Smooth muscle cell (in vitro differentiated cells): ENCODE measurements around the gene NSUN6. TPM values are rescaled to one million over a fixed set of nuclear protein-coding genes. Genes with fewer than 3 reads are reported as not detected.
A peak's percentile ranks its signal among the peaks of the same experiment; 100 is the strongest.
"Not testable (repeated sequence)": the region's sequence is repeated elsewhere in the genome, so short reads cannot be mapped to it uniquely, and the experiment has no call there.

Experiments used
- DNase-seq: peaks from one replicate; lab custom pipeline; 2025; ENCODE audit not compliant: unreplicated experiment; lab: John Stamatoyannopoulos, UW
- H2AFZ ChIP-seq: fragments of 200-600 bp; sonication (generic); 2 replicates; pipeline ENCODE4 v1.6.0; 2016; ENCODE audit warnings: antibody characterized with exemption, low read depth, mild to moderate bottlenecking
- H3F3A ChIP-seq: fragments of 200-600 bp; sonication (generic); 2 replicates; pipeline ENCODE4 v1.6.0; 2017; ENCODE audit warnings: antibody characterized with exemption, low read depth
- H3K27ac ChIP-seq: fragments of 200-600 bp; sonication (generic); 2 replicates; pipeline ENCODE4 v1.5.1; 2016; ENCODE audit warnings: low read depth, mild to moderate bottlenecking
- H3K27me3 ChIP-seq: fragments of 200-600 bp; sonication (generic); 2 replicates; pipeline ENCODE4 v1.6.1; 2016; ENCODE audit warnings: low read depth, mild to moderate bottlenecking
- H3K36me3 ChIP-seq: fragments of 200-600 bp; sonication (generic); 2 replicates; pipeline ENCODE4 v1.5.1; 2016; ENCODE audit warnings: low read depth
- H3K4me1 ChIP-seq: fragments of 200-600 bp; sonication (generic); 2 replicates; pipeline ENCODE4 v1.5.1; 2016; ENCODE audit warnings: low read depth
- H3K4me2 ChIP-seq: fragments of 200-600 bp; sonication (generic); 2 replicates; pipeline ENCODE4 v1.6.0; 2016; ENCODE audit warnings: mild to moderate bottlenecking
- H3K4me3 ChIP-seq: fragments of 200-600 bp; sonication (generic); 2 replicates; pipeline ENCODE4 v1.5.1; 2016; ENCODE audit warnings: mild to moderate bottlenecking
- H3K79me2 ChIP-seq: fragments of 200-600 bp; sonication (generic); 2 replicates; pipeline ENCODE4 v1.6.0; 2016; ENCODE audit warnings: low read depth, mild to moderate bottlenecking
- H3K9ac ChIP-seq: fragments of 200-600 bp; sonication (generic); 2 replicates; pipeline ENCODE4 v1.6.0; 2016; ENCODE audit warnings: low read depth
- H3K9me3 ChIP-seq: fragments of 200-600 bp; sonication (generic); replicated peaks from 2 replicates; pipeline ENCODE4 v1.5.1; 2016; ENCODE audit warnings: low read depth
- H4K20me1 ChIP-seq: fragments of 200-600 bp; sonication (generic); 2 replicates; pipeline ENCODE4 v1.6.0; 2016; ENCODE audit warnings: low read depth
- CTCF ChIP-seq: fragments of 200-600 bp; sonication (generic); IDR thresholded peaks from 2 replicates; pipeline ENCODE4 v1.5.1; 2017; ENCODE audit warnings: borderline replicate concordance, mild to moderate bottlenecking, antibody characterized with exemption; ENCODE audit not compliant: insufficient read depth, poor library complexity, severe bottlenecking
- WGBS: methylation state at CpG from one replicate; pipeline ENCODE4 v1.1.7; 2016; ENCODE audit warnings: low lambda C conversion rate; 5-methylcytosine and 5-hydroxymethylcytosine counted together
- polyA plus RNA-seq: library from polyadenylated mRNA; unstranded; fragments of >200 nt; fragmentation: Nextera tagmentation; extraction: Ambion mirVana; gene quantifications from 2 replicates; pipeline ENCODE4 v1.2.1, GENCODE V29; 2016
- total RNA-seq: library from RNA; depleted of rRNA; stranded (reverse); fragments of >200 nt; gene quantifications from 2 replicates; pipeline ENCODE4 v1.2.3, GENCODE V29; 2014

The NSUN6 gene
- total and polyA plus RNA-seq, 2 experiments from 2014 or later: 6.1 to 7.2 TPM

GRCh38 chr10:18650404-18650997 is 886 bp downstream of the NSUN6 start:
- no peaks in the 10 kb centered on the region for H3K27me3 ChIP-seq
- H3K79me2 ChIP-seq: peaks cover 34% of the 10 kb centered on the region
- 4% methylated on average over 6 of the region's 6 CpGs for WGBS
- TF ChIP-seq CTCF: no peak
- peak overlapping the region; percentile 100 for H2AFZ ChIP-seq
- no peaks in the 10 kb centered on the region for H3K9me3 ChIP-seq
- peak overlapping the region; percentile 95 for H3K4me3 ChIP-seq
- H3F3A ChIP-seq: peaks cover 5% of the 10 kb centered on the region
- peak overlapping the region; percentile 92 for H3K4me2 ChIP-seq
- peaks cover 19% of the 10 kb centered on the region for H3K4me1 ChIP-seq
- peak overlapping the region; percentile 84 for H3K27ac ChIP-seq
- H3K9ac ChIP-seq: peak overlapping the region; percentile 89
- DNase-seq: no peak
- H4K20me1 ChIP-seq: no peaks in the 10 kb centered on the region
- no peaks in the 10 kb centered on the region for H3K36me3 ChIP-seq

GRCh38 chr10:18649364-18649959 is 1.9 kb downstream of the NSUN6 start:
- no peak overlapping the region for H2AFZ ChIP-seq
- DNase-seq: no peak
- H3K9ac ChIP-seq: peak overlapping the region; percentile 89
- peaks cover 5% of the 10 kb centered on the region for H3F3A ChIP-seq
- TF ChIP-seq CTCF: no peak
- no peak overlapping the region for H3K27ac ChIP-seq
- H3K4me3 ChIP-seq: peak overlapping the region; percentile 95
- WGBS: 78% methylated on average over 7 of the region's 7 CpGs
- peaks cover 34% of the 10 kb centered on the region for H3K79me2 ChIP-seq
- H3K27me3 ChIP-seq: no peaks in the 10 kb centered on the region
- H3K36me3 ChIP-seq: no peaks in the 10 kb centered on the region
- no peaks in the 10 kb centered on the region for H3K9me3 ChIP-seq
- H3K4me1 ChIP-seq: peaks cover 19% of the 10 kb centered on the region
- H3K4me2 ChIP-seq: peak overlapping the region; percentile 92
- no peaks in the 10 kb centered on the region for H4K20me1 ChIP-seq

DNA sequence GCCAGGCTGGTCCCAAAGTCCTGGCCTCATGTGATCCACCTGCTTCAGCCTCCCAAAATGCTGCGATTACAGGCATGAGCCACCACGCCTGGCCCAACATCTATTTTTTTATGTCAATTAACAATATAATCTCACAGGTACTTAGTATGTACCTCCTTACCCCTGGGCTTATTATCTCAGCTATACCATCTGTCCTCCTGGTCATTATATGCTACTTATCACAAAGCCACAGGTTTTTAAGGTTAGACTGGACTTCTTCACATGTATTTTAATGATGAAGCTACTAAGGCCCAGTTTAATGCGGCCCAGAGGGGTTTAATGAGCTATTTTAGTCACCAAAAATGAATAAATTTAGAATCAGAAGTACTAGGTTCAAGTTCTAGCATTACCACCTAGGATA is 3.4 kb downstream of the NSUN6 start:
- Histone ChIP-seq H3K27me3 (no peaks in the 10 kb centered on the region), H3K27ac (no peak overlapping the region), H3K36me3 (no peaks in the 10 kb centered on the region), H4K20me1 (no peaks in the 10 kb centered on the region), H3K9ac (no peak overlapping the region), H3F3A (peaks cover 5% of the 10 kb centered on the region), H3K4me1 (peaks cover 19% of the 10 kb centered on the region), H3K4me2 (no peak overlapping the region), H3K9me3 (no peaks in the 10 kb centered on the region), H3K79me2 (peaks cover 34% of the 10 kb centered on the region), H2AFZ (no peak overlapping the region), H3K4me3 (no peak overlapping the region)
- TF ChIP-seq CTCF: no peak
- WGBS: 97% methylated on average over 3 of the region's 3 CpGs
- DNase-seq: no peak

DNA sequence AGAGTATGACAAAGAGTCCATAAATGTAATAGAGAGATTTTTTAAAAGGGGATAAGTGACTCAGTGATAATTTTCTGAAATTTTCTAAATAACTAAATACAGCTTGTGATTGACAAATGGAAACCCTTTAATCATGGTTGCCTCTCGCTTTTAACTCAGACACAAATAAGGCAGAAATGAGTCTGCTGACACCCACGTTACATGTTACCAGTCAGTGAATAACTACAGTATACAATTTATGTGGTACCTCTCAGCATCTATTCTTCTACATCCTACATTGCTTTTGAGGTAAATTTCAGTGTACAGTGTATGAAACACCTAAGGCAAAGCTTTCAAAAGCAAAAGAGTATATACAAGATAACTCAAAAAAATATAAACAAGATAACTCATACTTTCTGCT is 4.2 kb downstream of the NSUN6 start:
- no peaks in the 10 kb centered on the region for H4K20me1 ChIP-seq
- no peak overlapping the region for H3K4me3 ChIP-seq
- 95% methylated on average over 2 of the region's 2 CpGs for WGBS
- H3K4me1 ChIP-seq: peaks cover 18% of the 10 kb centered on the region
- no peak for DNase-seq
- H3K9me3 ChIP-seq: no peaks in the 10 kb centered on the region
- no peaks in the 10 kb centered on the region for H3K27me3 ChIP-seq
- no peak overlapping the region for H3K9ac ChIP-seq
- H2AFZ ChIP-seq: no peak overlapping the region
- peaks cover 5% of the 10 kb centered on the region for H3F3A ChIP-seq
- H3K79me2 ChIP-seq: peaks cover 34% of the 10 kb centered on the region
- TF ChIP-seq CTCF: no peak
- no peak overlapping the region for H3K27ac ChIP-seq
- no peaks in the 10 kb centered on the region for H3K36me3 ChIP-seq
- no peak overlapping the region for H3K4me2 ChIP-seq

- DNase-seq, H3K27me3 ChIP-seq, H3F3A ChIP-seq, H3K4me2 ChIP-seq, H3K36me3 ChIP-seq, H3K9me3 ChIP-seq, H3K79me2 ChIP-seq, H3K27ac ChIP-seq, H3K4me1 ChIP-seq, H2AFZ ChIP-seq, H4K20me1 ChIP-seq, H3K9ac ChIP-seq, H3K4me3 ChIP-seq: not testable (repeated sequence)
- 96% methylated on average over 2 of the region's 2 CpGs for WGBS
Measured at GRCh38 chr10:18639719-18640118, 11.7 kb downstream of the NSUN6 start.

DNA sequence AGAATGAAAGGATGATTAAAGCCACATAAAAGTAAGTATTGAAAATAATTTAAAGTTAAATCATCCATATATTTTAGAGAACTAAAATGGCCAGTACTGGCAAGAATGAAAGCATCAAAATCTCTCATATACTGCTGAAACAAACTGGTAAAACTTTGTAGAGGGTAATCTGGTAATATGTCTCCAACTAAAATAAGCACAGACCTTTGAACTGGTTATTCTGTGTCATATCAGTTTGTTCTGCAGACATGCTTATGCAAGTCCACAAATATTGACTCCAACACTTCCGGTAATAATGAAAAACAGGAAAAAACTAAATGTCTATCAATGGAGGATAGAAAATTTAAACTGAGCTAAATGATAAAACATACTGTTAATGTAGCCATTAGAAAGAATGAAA is 14.0 kb downstream of the NSUN6 start:
- not testable (repeated sequence) for H3K27me3 ChIP-seq, H3K4me1 ChIP-seq, H3F3A ChIP-seq, H4K20me1 ChIP-seq, H3K9ac ChIP-seq, H3K9me3 ChIP-seq, H2AFZ ChIP-seq, DNase-seq, H3K79me2 ChIP-seq, H3K36me3 ChIP-seq, H3K4me2 ChIP-seq, H3K27ac ChIP-seq, H3K4me3 ChIP-seq
- WGBS: 89% methylated on average over 1 of the region's 1 CpG
